Activated CD8-positive, alpha-beta T cell treated with anti-CD3 and anti-CD28 coated beads for 36 hours (primary cell): ENCODE measurements around the gene NCR3LG1. TPM values are rescaled to one million over a fixed set of nuclear protein-coding genes. Genes with fewer than 3 reads are reported as not detected.

Experiments
- ATAC-seq: fragments of 200-7000 bp; cut with Tn5 transposase; one replicate; pipeline ENCODE4 v1.10.0; 2021; ENCODE audit warnings: mild to moderate bottlenecking, moderate library complexity
- CTCF ChIA-PET: fragments of 350-600 bp; sonication (Branson Sonifier 250); formaldehyde crosslinking; loops from one replicate; lab custom pipeline; 2021; ENCODE audit warnings: antibody characterized with exemption; lab: Charles Lee
- POLR2A ChIA-PET: fragments of 350-600 bp; sonication (Branson Sonifier 250); formaldehyde crosslinking; loops from one replicate; lab custom pipeline; 2021; ENCODE audit warnings: antibody characterized with exemption; lab: Charles Lee
- DNase-seq: peaks from one replicate; pipeline ENCODE4 v3.0.0-alpha.2; 2020
- H3K27ac Mint-ChIP-seq: one replicate; pipeline ENCODE4 v1.8.0; 2021; ENCODE audit warnings: mild to moderate bottlenecking, mixed read lengths
- H3K27me3 Mint-ChIP-seq: one replicate; pipeline ENCODE4 v1.8.0; 2021; ENCODE audit warnings: mixed read lengths
- H3K36me3 Mint-ChIP-seq: one replicate; pipeline ENCODE4 v1.8.0; 2021; ENCODE audit warnings: low read depth, mixed read lengths
- H3K4me1 Mint-ChIP-seq: one replicate; pipeline ENCODE4 v1.8.0; 2021; ENCODE audit warnings: low read depth, mixed read lengths
- H3K4me3 Mint-ChIP-seq: one replicate; pipeline ENCODE4 v1.8.0; 2021; ENCODE audit warnings: mild to moderate bottlenecking, moderate library complexity, mixed read lengths
- H3K9me3 Mint-ChIP-seq: one replicate; pipeline ENCODE4 v1.8.0; 2021; ENCODE audit warnings: mixed read lengths
- CTCF ChIP-seq: fragments of 200-600 bp; IDR thresholded peaks from one replicate; pipeline ENCODE4 v1.8.0; 2022; ENCODE audit warnings: antibody characterized with exemption, mild to moderate bottlenecking
- intact Hi-C: fragments of 100-400 bp; cut with micrococcal nuclease; formaldehyde crosslinking; loops from one replicate; pipeline ENCODE4 v1.10.0; 2022
- total RNA-seq, 2 experiments: library from RNA; stranded (reverse); gene quantifications; one replicate each; pipeline ENCODE4 v1.2.3, GENCODE V29; 2021

Gene NCR3LG1
- total RNA-seq, 2 experiments from 2014 or later, result 3.4 to 4.2 TPM

GRCh38 chr11:17393472-17393871 is 41.9 kb downstream of the NCR3LG1 start:
- H3K36me3 Mint-ChIP-seq, result no peaks in the 10 kb centered on the region
- intact Hi-C loops, result no loop called here
- no peak overlapping the region for H3K4me3 Mint-ChIP-seq
- DNase-seq, result no peak
- no peak for ATAC-seq
- no peak for TF ChIP-seq CTCF
- POLR2A ChIA-PET, result interaction anchor here (0.9 kb wide), 1 partner anchor 206 kb away, joined by 3 read pairs; no protein-coding TSS in a partner anchor
- H3K9me3 Mint-ChIP-seq, result no peaks in the 10 kb centered on the region
- H3K4me1 Mint-ChIP-seq, result peaks cover 4% of the 10 kb centered on the region
- H3K27me3 Mint-ChIP-seq, result peaks cover 2% of the 10 kb centered on the region
- CTCF ChIA-PET, result interaction anchor here (0.8 to 6.4 kb wide), 4 partner anchors 9 to 135 kb away, joined by 4 to 27 read pairs (median 6); no protein-coding TSS in a partner anchor
- no peak overlapping the region for H3K27ac Mint-ChIP-seq

- Mint-ChIP-seq H3K27ac (no peak overlapping the region), H3K9me3 (no peaks in the 10 kb centered on the region), H3K4me3 (no peak overlapping the region), H3K27me3 (peaks cover 2% of the 10 kb centered on the region), H3K36me3 (no peaks in the 10 kb centered on the region), H3K4me1 (no peaks in the 10 kb centered on the region)
- ChIA-PET POLR2A (no interaction called here), CTCF (interaction anchor here (2.4 kb wide), 1 partner anchor 11 kb away, joined by 7 read pairs; no protein-coding TSS in a partner anchor)
- no peak for DNase-seq
- TF ChIP-seq CTCF, result no peak
- intact Hi-C loops, result no loop called here
- ATAC-seq, result no peak
Measured at GRCh38 chr11:17394743-17395390, 43.3 kb downstream of the NCR3LG1 start.

- no peak overlapping the region for H3K4me3 Mint-ChIP-seq
- ATAC-seq, result no peak
- POLR2A ChIA-PET, result no interaction called here
- H3K27me3 Mint-ChIP-seq, result peaks cover 2% of the 10 kb centered on the region
- H3K27ac Mint-ChIP-seq, result no peak overlapping the region
- CTCF ChIA-PET, result interaction anchor here (2.4 kb wide), 1 partner anchor 12 kb away, joined by 7 read pairs; no protein-coding TSS in a partner anchor
- intact Hi-C loops, result no loop called here
- H3K9me3 Mint-ChIP-seq, result no peaks in the 10 kb centered on the region
- TF ChIP-seq CTCF, result no peak
- H3K36me3 Mint-ChIP-seq, result no peaks in the 10 kb centered on the region
- no peaks in the 10 kb centered on the region for H3K4me1 Mint-ChIP-seq
- no peak for DNase-seq
Measured at GRCh38 chr11:17395554-17395961, 44.0 kb downstream of the NCR3LG1 start.

- Mint-ChIP-seq H3K4me3 (no peak overlapping the region), H3K36me3 (no peaks in the 10 kb centered on the region), H3K27me3 (peaks cover 2% of the 10 kb centered on the region), H3K27ac (no peak overlapping the region), H3K9me3 (no peaks in the 10 kb centered on the region), H3K4me1 (no peaks in the 10 kb centered on the region)
- intact Hi-C loops, result no loop called here
- TF ChIP-seq CTCF, result no peak
- no peak for ATAC-seq
- POLR2A ChIA-PET, result no interaction called here
- no peak for DNase-seq
- CTCF ChIA-PET, result interaction anchor here (1.7 to 4.1 kb wide), 2 partner anchors 12 to 108 kb away, joined by 4 to 20 read pairs; no protein-coding TSS in a partner anchor
Measured at GRCh38 chr11:17395978-17396377, 44.4 kb downstream of the NCR3LG1 start.
